ENCODE measurements around the gene LHX3.

Gene LHX3

GRCh38 chr9:136223871-136224640, 19.1 kb upstream of the LHX3 start:
- no peaks in the 10 kb centered on the region; the same call in 1 of the 2 replicates for H3K36me3 ChIP-seq (replicated peaks; ENCODE audit: insufficient read depth, low read length)
- H4K20me1 ChIP-seq (ENCODE audit: insufficient read depth, low read length) = peaks cover 5% of the 10 kb centered on the region; the same call in 1 of the 2 replicates
- no peak for TF ChIP-seq EZH2phosphoT487 (IDR thresholded peaks at IDR 0.05; ENCODE audit: low read length)
- TF ChIP-seq CTCF (IDR thresholded peaks at IDR 0.05; ENCODE audit: low read length) = no peak
- TF ChIP-seq EZH2 (optimal IDR thresholded peaks at IDR 0.05; ENCODE audit: low read depth, low read length) = no peak
- no peak for DNase-seq
- no peaks in the 10 kb centered on the region for H3K9me3 ChIP-seq (replicated peaks; ENCODE audit: insufficient read depth, low read length)
- no peak overlapping the region for H3K27ac ChIP-seq (ENCODE audit: low read length)
- H3K9ac ChIP-seq (ENCODE audit: low read length) = no peak overlapping the region
- no peak overlapping the region for H2AFZ ChIP-seq (ENCODE audit: low read length)
- no peaks in the 10 kb centered on the region for H3F3A ChIP-seq (ENCODE audit: insufficient read depth, low read length)
- no peak overlapping the region for H3K4me3 ChIP-seq (ENCODE audit: low read length)
- H3K4me2 ChIP-seq (ENCODE audit: low read depth, low read length) = no peak overlapping the region
- H3K79me2 ChIP-seq (ENCODE audit: low read length) = peaks cover 53% of the 10 kb centered on the region
- H3K4me1 ChIP-seq (ENCODE audit: low read length) = no peaks in the 10 kb centered on the region
- no peaks in the 10 kb centered on the region for H3K9me2 ChIP-seq (replicated peaks; ENCODE audit: insufficient read depth, low read length)
- H3K27me3 ChIP-seq (replicated peaks; ENCODE audit: insufficient read depth, low read length) = no peaks in the 10 kb centered on the region

- Histone ChIP-seq H3K9me3 (replicated peaks; ENCODE audit: insufficient read depth, low read length) (no peaks in the 10 kb centered on the region), H4K20me1 (ENCODE audit: insufficient read depth, low read length) (peaks cover 5% of the 10 kb centered on the region; the same call in 1 of the 2 replicates), H3K79me2 (ENCODE audit: low read length) (peaks cover 42% of the 10 kb centered on the region), H3K36me3 (replicated peaks; ENCODE audit: insufficient read depth, low read length) (no peaks in the 10 kb centered on the region; the same call in 1 of the 2 replicates), H3K4me1 (ENCODE audit: low read length) (no peaks in the 10 kb centered on the region), H3F3A (ENCODE audit: insufficient read depth, low read length) (no peaks in the 10 kb centered on the region), H2AFZ (ENCODE audit: low read length) (no peak overlapping the region), H3K4me3 (ENCODE audit: low read length) (no peak overlapping the region), H3K27me3 (replicated peaks; ENCODE audit: insufficient read depth, low read length) (no peaks in the 10 kb centered on the region), H3K4me2 (ENCODE audit: low read depth, low read length) (no peak overlapping the region), H3K9ac (ENCODE audit: low read length) (no peak overlapping the region), H3K9me2 (replicated peaks; ENCODE audit: insufficient read depth, low read length) (no peaks in the 10 kb centered on the region), H3K27ac (ENCODE audit: low read length) (no peak overlapping the region)
- TF ChIP-seq EZH2 (optimal IDR thresholded peaks at IDR 0.05; ENCODE audit: low read depth, low read length) (no peak), CTCF (IDR thresholded peaks at IDR 0.05; ENCODE audit: low read length) (no peak), EZH2phosphoT487 (IDR thresholded peaks at IDR 0.05; ENCODE audit: low read length) (no peak)
- DNase-seq = no peak
Measured at GRCh38 chr9:136222906-136223285, 18.0 kb upstream of the LHX3 start.

- H3K4me1 ChIP-seq (ENCODE audit: low read length) = no peaks in the 10 kb centered on the region
- TF ChIP-seq EZH2 (optimal IDR thresholded peaks at IDR 0.05; ENCODE audit: low read depth, low read length) (no peak), EZH2phosphoT487 (IDR thresholded peaks at IDR 0.05; ENCODE audit: low read length) (no peak)
- no peaks in the 10 kb centered on the region for H3K27me3 ChIP-seq (replicated peaks; ENCODE audit: insufficient read depth, low read length)
- DNase-seq = no peak
- no peak overlapping the region for H3K4me3 ChIP-seq (ENCODE audit: low read length)
- H3K4me2 ChIP-seq (ENCODE audit: low read depth, low read length) = no peak overlapping the region
- H3K27ac ChIP-seq (ENCODE audit: low read length) = no peak overlapping the region
- no peaks in the 10 kb centered on the region; the same call in 1 of the 2 replicates for H3K36me3 ChIP-seq (replicated peaks; ENCODE audit: insufficient read depth, low read length)
- H2AFZ ChIP-seq (ENCODE audit: low read length) = no peak overlapping the region
- no peak overlapping the region for H3K9ac ChIP-seq (ENCODE audit: low read length)
- H3F3A ChIP-seq (ENCODE audit: insufficient read depth, low read length) = no peaks in the 10 kb centered on the region
- no peaks in the 10 kb centered on the region for H3K9me2 ChIP-seq (replicated peaks; ENCODE audit: insufficient read depth, low read length)
- H3K9me3 ChIP-seq (replicated peaks; ENCODE audit: insufficient read depth, low read length) = no peaks in the 10 kb centered on the region
- H4K20me1 ChIP-seq (ENCODE audit: insufficient read depth, low read length) = peaks cover 5% of the 10 kb centered on the region; the same call in 1 of the 2 replicates
- H3K79me2 ChIP-seq (ENCODE audit: low read length) = peaks cover 39% of the 10 kb centered on the region
Measured at GRCh38 chr9:136222166-136222905, 17.4 kb upstream of the LHX3 start.
